Activated T-helper 1 cell treated with anti-CD3 and anti-CD28 coated beads, Interleukin-12 subunit alpha, Interleukin-12 subunit beta, Interleukin-2, Interleukin-4 antibody, amounts not matched to agents 30 ng/mL and 10 ng/mL and 1 ng/mL, durations not matched to agents 14 hours and 24 hours and 36 hours (primary cell): Measurements from ENCODE around the gene GPR17. TPM values are rescaled to one million over a fixed set of nuclear protein-coding genes. Genes with fewer than 3 reads are reported as not detected.

Source experiments
- DNase-seq: peaks from one replicate; pipeline ENCODE4 v3.0.0; 2021; ENCODE audit warnings: low spot score
- H3K27ac Mint-ChIP-seq: one replicate; pipeline ENCODE4 v1.8.0; 2021; ENCODE audit warnings: mild to moderate bottlenecking, mixed read lengths
- H3K27me3 Mint-ChIP-seq: one replicate; pipeline ENCODE4 v1.8.0; 2022; ENCODE audit warnings: mild to moderate bottlenecking, moderate library complexity, mixed read lengths; ENCODE audit not compliant: insufficient read depth
- H3K36me3 Mint-ChIP-seq: one replicate; pipeline ENCODE4 v1.8.0; 2021; ENCODE audit warnings: low read depth, mixed read lengths
- H3K4me1 Mint-ChIP-seq: one replicate; pipeline ENCODE4 v1.8.0; 2021; ENCODE audit warnings: low read depth, mixed read lengths
- H3K4me3 Mint-ChIP-seq: one replicate; pipeline ENCODE4 v1.8.0; 2021; ENCODE audit warnings: mild to moderate bottlenecking, moderate library complexity, mixed read lengths
- H3K9me3 Mint-ChIP-seq: one replicate; pipeline ENCODE4 v1.8.0; 2021; ENCODE audit warnings: mixed read lengths
- intact Hi-C: fragments of 100-400 bp; cut with micrococcal nuclease; formaldehyde crosslinking; loops from one replicate; pipeline ENCODE4 v1.15.1; 2024
- total RNA-seq: library from RNA; stranded (reverse); gene quantifications from 2 replicates; pipeline ENCODE4 v1.2.3, GENCODE V29; 2022

Gene GPR17
- total RNA-seq, 1 donor from 2014 or later: not detected

DNA sequence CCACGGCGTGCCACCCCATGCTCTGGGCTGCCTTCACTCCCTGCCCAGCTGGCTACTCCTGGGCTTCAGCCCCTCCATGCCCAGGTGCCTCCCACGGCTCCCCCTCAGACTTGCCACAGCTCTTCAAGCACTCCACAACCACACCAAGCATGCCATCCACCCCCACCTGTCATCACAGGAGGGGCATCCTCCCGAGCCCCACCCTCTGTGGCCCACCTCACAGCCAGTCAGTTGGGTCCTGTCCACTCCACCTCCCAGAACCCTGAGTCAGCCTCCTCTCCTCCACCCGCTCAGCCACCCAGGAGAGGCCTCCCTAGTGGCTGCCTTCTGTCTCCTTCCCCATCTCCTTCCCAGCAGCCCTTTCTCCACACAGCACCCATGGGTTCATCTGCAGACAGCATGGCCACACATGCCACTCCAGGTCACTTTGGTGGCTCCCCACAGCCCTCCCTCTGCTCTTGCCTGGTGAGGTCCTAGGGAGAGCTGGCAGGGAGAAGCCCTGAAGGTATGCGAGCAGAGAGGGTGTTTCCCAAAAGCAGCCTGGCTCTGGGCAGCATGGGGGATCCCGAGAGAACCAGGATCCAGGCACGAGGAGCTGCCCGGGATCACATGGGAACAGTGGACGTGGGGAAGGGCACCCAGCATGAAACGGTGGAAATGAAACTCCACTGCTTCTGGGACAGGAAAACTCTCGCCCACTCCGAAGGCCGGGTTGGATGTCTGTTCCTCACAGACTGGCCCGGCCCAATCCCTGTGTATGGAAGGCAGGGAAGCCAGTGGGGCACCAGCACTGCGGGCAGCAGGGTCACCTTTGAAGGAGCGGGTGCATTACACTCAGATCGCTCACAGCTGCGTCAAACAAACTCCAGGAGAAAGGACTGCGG lies 26.6 kb downstream of the GPR17 start:
- Mint-ChIP-seq H3K27ac (no peak overlapping the region), H3K27me3 (peaks cover 64% of the 10 kb centered on the region), H3K4me3 (no peak overlapping the region), H3K4me1 (peaks cover 10% of the 10 kb centered on the region), H3K9me3 (no peaks in the 10 kb centered on the region), H3K36me3 (no peaks in the 10 kb centered on the region)
- intact Hi-C loops: no loop called here
- no peak for DNase-seq

DNA sequence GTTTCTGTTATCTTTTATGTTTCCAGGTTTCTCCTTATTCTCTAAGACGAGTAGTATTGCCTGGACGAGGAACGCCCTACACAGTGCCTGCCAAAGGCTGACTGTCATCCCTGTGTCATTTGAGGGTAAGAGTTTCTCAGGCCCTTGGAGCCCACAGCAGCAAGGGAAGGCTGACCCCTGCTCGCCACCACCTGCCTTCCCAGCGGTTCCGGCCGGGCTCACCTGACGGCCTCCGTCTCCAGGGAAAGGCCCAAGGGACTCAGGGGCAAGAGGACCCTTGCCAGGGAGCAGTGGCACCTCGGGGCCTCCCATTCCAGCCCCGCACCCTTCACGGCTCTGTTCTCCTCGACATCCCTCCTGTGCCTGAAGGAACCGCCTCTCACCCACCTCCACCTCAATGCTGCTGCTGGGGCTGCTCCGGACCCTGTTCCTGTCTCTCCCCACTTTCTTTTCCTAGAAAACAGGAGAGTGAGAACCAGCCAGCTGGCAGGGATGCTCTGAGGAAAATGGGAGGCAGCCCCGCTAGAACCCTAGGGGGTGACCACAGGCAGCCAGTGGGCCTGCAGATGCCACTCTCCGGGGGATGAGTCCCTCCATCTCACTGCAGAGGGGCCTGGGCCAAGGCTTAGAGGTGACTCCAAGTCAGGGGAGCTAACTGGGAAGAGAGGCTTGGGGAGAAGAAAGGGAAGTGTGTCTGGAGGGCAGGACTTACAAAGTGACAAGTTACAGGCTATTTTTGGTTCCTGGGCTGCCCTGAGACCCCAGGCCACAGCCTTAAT lies 27.5 kb downstream of the GPR17 start:
- H3K4me1 Mint-ChIP-seq: peaks cover 10% of the 10 kb centered on the region
- intact Hi-C loops: no loop called here
- H3K9me3 Mint-ChIP-seq: no peaks in the 10 kb centered on the region
- no peak overlapping the region for H3K27ac Mint-ChIP-seq
- peaks cover 64% of the 10 kb centered on the region for H3K27me3 Mint-ChIP-seq
- H3K36me3 Mint-ChIP-seq: no peaks in the 10 kb centered on the region
- no peak for DNase-seq
- H3K4me3 Mint-ChIP-seq: peak overlapping the region; percentile 31

DNA sequence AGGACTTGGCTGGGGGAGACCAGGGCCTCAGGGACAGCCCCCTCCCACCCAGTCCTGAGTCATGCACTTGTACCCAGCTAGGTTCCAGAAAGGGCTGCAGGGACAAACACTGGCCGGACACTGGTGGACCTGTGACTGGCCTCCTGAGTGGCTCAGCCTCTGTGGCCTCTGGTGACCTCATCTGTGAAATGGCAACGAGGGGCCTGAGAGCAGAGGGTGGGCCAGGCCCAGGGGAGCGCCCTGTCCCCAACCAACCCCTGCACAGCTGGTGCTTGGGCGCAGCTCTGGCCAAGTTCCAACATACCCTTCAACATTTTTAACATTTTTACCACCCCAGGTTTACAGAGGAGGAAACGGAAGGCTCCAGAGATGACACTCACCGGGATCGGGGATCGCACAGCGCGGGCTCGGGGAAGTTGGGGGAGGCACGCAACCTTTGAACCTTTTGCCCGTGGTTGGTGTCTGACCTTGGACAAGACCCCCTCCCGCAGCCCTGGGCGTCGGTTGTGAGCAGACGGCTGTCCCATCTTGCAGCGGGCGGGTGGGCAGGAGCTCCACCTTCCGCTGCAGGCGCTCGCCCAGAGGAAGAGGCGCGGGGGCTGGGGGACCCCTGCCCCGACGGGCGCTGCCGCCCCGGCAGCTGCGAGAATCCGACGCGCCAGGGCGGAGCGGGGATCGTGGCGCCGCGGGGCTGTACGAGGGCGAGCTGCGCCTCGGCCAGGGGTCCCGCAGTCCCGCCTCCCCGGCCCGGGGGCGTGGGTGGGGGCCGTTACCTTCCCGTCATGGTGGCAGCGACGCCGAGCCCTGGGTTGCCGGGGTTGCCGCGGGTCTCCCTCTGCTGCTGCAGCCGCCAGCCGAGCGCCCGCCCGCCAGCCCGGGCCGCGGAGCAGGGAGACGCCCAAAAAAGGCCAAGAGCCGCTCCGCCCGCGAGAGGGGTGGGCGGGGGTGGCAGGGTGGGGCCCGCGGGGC lies 28.6 kb downstream of the GPR17 start:
- intact Hi-C loops: no loop called here
- H3K27me3 Mint-ChIP-seq: peaks cover 62% of the 10 kb centered on the region
- no peak overlapping the region for H3K27ac Mint-ChIP-seq

DNA sequence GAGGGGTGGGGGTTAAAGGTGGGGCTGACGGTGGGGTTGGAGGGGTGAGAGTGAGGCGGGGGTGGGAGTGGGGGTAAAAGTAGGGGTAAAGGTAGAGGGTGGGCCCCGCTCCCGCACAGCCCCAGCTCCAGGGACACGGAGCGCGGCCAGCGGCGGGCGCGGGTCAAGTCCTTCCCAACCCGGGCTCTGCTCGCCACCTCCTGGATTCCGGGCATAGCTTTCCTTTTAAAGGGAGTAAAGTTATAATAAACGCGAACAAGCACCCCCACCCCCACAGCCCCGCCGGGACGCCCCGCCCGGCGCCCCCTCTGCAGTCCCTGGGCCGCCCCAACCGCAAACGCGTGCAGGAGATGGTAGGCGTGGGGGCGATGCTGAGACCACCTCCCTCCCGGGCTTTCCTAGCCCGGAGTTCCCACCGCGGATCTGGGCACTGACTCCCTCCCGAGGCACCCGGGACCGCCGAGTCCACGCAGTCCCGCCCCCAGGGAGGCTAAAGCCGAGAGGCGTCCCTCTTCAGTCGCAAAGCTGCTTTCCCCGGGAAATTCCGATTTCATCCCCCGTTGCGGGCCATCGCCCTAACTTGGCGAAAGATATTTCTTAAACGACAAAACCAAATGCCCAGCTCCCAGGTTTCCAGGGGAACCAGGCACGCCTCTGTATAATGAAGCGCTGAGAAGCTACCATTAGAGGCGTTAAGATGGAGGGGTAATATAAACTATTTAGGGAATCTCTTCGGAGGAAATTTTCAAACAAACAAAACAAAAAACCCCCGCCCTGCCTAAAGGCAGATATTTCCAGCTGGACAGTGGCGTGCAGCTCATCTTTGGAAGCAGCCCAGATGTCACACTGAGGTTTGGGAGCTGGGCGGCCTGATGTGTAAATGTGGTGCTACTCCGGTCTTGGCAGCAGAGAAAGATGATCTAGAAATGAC lies 29.6 kb downstream of the GPR17 start, which contains the start of gene LIMS2:
Gene LIMS2, minus strand, starts transcription at position 200 of the 931 bp plus-strand sequence. CDS start 506 bp downstream, outside the sequence.
- intact Hi-C loops: no loop called here
- H3K27me3 Mint-ChIP-seq: peaks cover 53% of the 10 kb centered on the region
- peaks cover 10% of the 10 kb centered on the region for H3K4me1 Mint-ChIP-seq
- no peak within 1 kb of the TSS for H3K27ac Mint-ChIP-seq
- peak within 1 kb of the TSS; percentile 72 for H3K4me3 Mint-ChIP-seq
- no peaks in the 10 kb centered on the region for H3K9me3 Mint-ChIP-seq
- DNase-seq: no peak
- H3K36me3 Mint-ChIP-seq: no peaks in the 10 kb centered on the region

More for the DNA sequence above, 28.6 kb downstream of the GPR17 start:
- DNase-seq: no peak
- no peaks in the 10 kb centered on the region for H3K9me3 Mint-ChIP-seq
- H3K4me3 Mint-ChIP-seq: peak overlapping the region; percentile 72
- H3K36me3 Mint-ChIP-seq: no peaks in the 10 kb centered on the region
- H3K4me1 Mint-ChIP-seq: peaks cover 10% of the 10 kb centered on the region

DNA sequence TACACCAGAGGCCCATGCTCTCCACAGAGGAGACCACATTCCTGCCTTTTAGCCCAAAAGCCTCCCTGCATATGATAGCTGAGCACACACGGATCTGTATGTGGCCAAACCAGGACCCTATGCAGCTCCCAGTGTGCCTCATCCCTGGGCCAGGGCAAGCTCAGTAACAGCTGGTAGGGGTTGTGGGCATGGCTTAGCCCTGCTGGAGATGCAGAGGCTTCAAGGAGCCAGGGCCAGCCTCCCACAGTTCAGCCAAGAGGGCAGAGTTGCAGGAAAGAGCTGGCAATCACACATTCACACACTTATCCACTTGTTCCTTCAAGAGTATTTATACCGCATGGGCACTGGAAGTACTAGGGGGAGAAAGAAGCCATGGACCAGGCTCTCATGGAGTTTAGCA lies 31.0 kb downstream of the GPR17 start:
- H3K27me3 Mint-ChIP-seq: peaks cover 53% of the 10 kb centered on the region
- no peaks in the 10 kb centered on the region for H3K9me3 Mint-ChIP-seq
- H3K27ac Mint-ChIP-seq: no peak overlapping the region
- no peak overlapping the region for H3K4me3 Mint-ChIP-seq
- no peak for DNase-seq
- no peaks in the 10 kb centered on the region for H3K36me3 Mint-ChIP-seq
- intact Hi-C loops: no loop called here
- H3K4me1 Mint-ChIP-seq: peaks cover 10% of the 10 kb centered on the region

DNA sequence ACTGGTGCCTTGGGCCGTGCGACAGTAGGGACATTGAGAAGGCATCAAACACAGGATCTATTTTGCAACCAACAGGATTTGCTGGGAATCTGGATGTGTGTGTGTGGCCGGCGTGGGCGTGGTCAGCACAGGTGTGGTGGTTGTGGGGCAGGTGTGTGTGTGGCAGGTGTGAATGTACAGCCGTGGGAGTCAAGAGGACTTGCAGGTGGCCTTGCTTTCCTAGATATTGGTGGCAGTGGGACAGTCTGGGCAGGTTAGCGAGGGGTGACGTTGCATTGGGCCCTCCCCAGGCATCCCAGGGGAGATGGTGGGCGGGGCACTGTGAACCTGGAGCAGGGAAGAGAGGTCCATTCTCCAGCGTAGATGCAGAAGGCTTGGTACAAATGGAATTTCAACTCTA lies 32.6 kb downstream of the GPR17 start:
- H3K27ac Mint-ChIP-seq: no peak overlapping the region
- H3K36me3 Mint-ChIP-seq: no peaks in the 10 kb centered on the region
- intact Hi-C loops: no loop called here
- no peaks in the 10 kb centered on the region for H3K9me3 Mint-ChIP-seq
- H3K4me3 Mint-ChIP-seq: no peak overlapping the region
- DNase-seq: no peak
- peaks cover 10% of the 10 kb centered on the region for H3K4me1 Mint-ChIP-seq
- H3K27me3 Mint-ChIP-seq: peaks cover 38% of the 10 kb centered on the region

DNA sequence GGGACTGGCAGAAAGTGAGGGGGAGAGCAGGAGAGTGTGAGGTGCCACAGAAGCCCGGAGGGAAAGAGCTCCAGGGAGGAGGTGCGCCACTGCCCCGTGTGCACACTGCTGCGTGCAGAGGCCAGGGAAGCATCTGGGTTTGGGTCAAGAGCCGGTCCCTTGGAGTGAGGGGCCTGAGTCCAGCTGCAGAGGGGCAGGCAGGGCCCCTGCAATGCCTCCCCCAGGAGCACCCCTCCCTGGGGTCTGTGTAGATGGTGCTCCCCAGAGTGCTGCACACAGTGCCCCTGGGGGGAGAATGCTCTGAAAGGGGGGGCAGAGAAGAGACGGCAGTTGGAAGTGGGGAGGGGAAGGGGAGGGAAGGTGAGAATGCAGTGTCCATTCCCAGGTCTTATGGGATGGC lies 33.0 kb downstream of the GPR17 start:
- no peak overlapping the region for H3K4me3 Mint-ChIP-seq
- no peaks in the 10 kb centered on the region for H3K9me3 Mint-ChIP-seq
- intact Hi-C loops: no loop called here
- no peak for DNase-seq
- peaks cover 33% of the 10 kb centered on the region for H3K27me3 Mint-ChIP-seq
- no peak overlapping the region for H3K27ac Mint-ChIP-seq
- H3K36me3 Mint-ChIP-seq: no peaks in the 10 kb centered on the region
- H3K4me1 Mint-ChIP-seq: peaks cover 10% of the 10 kb centered on the region

DNA sequence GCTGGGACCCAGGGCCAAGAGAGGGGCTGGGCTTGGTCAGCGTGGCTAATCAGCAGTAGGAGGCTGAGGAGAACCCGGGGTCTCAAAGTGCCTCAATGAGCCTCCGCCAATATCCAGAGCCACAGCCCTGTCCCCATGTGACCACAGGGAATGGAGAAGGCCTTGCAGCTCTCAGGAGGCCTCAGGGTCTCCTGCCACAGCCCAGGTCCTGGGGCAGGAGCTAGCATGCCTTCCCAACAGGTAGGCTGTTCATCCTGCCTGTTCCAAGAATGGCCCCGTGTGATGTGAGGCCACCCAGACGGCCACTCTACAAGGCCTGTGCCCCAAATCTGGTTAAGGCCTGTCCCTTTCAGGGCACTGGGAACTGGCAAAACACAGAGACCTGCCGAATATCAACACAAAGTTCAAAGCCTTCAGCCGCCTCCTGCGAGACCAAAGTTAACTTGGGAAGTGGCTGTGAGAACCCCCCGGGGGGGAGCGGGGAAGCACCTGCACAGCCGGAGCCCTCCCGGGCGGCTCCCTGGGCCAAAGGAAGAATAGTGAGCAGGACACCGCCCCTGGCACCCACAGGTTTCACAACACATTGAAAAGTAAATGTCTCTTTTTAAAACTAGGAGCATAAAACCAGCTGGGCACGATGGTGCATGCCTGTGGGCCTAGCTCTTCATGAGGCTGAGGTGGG lies 33.9 kb downstream of the GPR17 start:
- no peak overlapping the region for H3K4me3 Mint-ChIP-seq
- H3K4me1 Mint-ChIP-seq: peaks cover 5% of the 10 kb centered on the region
- no peaks in the 10 kb centered on the region for H3K36me3 Mint-ChIP-seq
- intact Hi-C loops: no loop called here
- no peak for DNase-seq
- no peak overlapping the region for H3K27ac Mint-ChIP-seq
- H3K9me3 Mint-ChIP-seq: no peaks in the 10 kb centered on the region
- H3K27me3 Mint-ChIP-seq: peaks cover 28% of the 10 kb centered on the region

DNA sequence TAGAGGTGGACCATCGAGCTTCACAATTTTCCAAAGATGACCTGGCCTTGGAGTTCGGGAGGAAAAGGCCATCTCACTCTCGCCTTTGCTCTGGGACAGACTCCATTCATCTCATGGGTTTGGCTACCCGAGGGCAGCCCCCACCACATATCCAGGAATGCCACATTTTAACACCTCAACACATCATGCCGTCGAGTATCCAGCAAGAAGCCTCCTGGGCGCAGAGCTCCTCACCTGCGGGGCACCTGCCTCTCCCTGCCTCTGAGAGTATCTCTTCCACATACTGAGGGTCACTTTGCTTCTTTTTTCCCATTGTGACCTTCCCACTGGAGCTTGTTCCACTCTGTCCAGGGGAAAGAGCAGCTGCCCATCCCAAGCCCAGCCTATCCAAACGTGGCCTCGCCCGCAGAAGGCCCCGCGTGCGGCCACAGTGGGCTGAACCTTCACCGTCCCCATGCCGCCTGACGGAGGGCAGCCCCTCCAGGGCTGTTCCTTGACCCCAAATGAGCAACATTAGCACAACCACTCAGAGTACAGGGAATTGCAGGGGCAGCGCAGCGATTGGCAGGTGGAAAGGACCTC lies 34.8 kb downstream of the GPR17 start:
- no peak overlapping the region for H3K4me3 Mint-ChIP-seq
- peaks cover 4% of the 10 kb centered on the region for H3K4me1 Mint-ChIP-seq
- no peak for DNase-seq
- no peak overlapping the region for H3K27ac Mint-ChIP-seq
- H3K36me3 Mint-ChIP-seq: no peaks in the 10 kb centered on the region
- H3K27me3 Mint-ChIP-seq: peaks cover 29% of the 10 kb centered on the region
- intact Hi-C loops: no loop called here
- H3K9me3 Mint-ChIP-seq: no peaks in the 10 kb centered on the region

DNA sequence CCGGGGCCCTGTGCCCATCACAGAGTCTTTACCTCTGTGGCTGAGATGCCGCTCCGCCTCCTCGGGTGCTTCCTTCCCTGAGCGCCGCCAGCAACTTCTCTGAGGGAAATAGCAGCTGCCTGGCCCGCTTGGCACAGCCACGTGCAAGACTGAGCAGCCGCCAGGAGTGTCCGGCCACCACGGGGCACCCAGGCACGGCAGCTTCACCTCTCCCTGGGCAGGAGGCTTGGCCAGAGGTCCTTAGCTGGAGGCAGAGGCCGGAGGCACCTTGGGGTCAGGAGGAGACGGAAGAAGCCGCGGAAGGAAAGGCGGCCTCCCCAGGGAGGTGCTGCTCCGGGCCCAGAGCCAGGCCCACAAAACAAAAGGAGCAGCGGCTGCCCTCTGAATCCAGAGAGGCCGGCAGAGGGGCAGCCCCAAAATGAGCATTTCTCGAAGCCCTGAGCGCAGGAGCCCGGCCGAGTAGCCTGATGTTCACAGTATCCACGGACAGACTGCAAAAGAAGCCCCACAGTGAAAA lies 35.4 kb downstream of the GPR17 start:
- H3K9me3 Mint-ChIP-seq: no peaks in the 10 kb centered on the region
- H3K36me3 Mint-ChIP-seq: no peaks in the 10 kb centered on the region
- no peaks in the 10 kb centered on the region for H3K4me1 Mint-ChIP-seq
- no peak overlapping the region for H3K4me3 Mint-ChIP-seq
- H3K27me3 Mint-ChIP-seq: peaks cover 24% of the 10 kb centered on the region
- no peak overlapping the region for H3K27ac Mint-ChIP-seq
- DNase-seq: no peak
- intact Hi-C loops: no loop called here
